ENCODE results near the gene THG1L.
A peak's percentile ranks its signal among the peaks of the same experiment; 100 is the strongest.
"Not testable (repeated sequence)": the region's sequence is repeated elsewhere in the genome, so short reads cannot be mapped to it uniquely, and the experiment has no call there.

Gene THG1L
- 3.4 to 8.0 (median 6.2) reads per million in 17 experiments for total RNA-seq

DNA sequence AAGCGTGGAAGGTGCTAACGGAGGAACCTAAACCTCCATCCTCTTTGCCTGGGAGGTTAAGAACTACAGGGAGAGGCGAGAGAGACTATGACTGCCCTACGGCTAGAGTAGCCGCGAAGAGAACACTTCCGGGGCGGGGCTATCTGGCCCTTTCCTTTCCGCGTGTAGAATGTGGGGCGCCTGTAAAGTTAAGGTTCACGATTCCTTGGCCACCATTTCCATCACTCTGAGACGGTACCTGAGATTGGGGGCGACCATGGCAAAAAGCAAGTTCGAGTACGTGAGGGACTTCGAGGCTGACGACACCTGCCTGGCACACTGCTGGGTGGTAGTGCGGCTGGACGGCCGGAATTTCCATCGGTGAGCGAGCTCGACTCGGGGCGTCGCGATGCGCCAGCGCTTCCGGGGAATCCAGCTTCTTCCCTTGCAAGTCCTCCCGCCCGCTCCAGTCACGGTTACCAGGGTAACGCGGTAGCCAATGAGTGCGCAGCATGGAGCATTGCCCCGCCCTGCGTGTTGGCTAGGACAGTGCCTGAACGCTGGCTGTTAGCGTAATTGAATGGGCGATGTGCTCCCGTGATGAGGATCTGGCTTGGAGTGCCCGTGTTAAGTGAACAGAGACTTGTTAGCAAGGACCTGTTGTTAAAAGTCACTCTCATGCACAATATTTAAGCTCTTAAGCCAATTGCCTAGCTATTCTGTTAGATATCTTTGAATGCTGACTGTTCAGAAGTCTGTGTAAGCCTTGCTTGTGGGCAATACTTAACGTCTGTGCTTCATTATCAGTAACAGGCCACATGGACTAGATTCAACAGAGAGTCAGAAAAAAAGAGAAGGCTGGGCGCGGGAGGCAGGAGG is at the start of gene THG1L:
Gene THG1L, plus strand, starts transcription at position 149 of the 858 bp plus-strand sequence. Its CDS starts 21 bp downstream, at position 170.
- DNase-seq: peak; percentile 98 to 99 (median 99)

GRCh38 chr5:157682257-157682656 is 49.0 kb upstream of the THG1L start:
- DNase-seq: no peak

DNA sequence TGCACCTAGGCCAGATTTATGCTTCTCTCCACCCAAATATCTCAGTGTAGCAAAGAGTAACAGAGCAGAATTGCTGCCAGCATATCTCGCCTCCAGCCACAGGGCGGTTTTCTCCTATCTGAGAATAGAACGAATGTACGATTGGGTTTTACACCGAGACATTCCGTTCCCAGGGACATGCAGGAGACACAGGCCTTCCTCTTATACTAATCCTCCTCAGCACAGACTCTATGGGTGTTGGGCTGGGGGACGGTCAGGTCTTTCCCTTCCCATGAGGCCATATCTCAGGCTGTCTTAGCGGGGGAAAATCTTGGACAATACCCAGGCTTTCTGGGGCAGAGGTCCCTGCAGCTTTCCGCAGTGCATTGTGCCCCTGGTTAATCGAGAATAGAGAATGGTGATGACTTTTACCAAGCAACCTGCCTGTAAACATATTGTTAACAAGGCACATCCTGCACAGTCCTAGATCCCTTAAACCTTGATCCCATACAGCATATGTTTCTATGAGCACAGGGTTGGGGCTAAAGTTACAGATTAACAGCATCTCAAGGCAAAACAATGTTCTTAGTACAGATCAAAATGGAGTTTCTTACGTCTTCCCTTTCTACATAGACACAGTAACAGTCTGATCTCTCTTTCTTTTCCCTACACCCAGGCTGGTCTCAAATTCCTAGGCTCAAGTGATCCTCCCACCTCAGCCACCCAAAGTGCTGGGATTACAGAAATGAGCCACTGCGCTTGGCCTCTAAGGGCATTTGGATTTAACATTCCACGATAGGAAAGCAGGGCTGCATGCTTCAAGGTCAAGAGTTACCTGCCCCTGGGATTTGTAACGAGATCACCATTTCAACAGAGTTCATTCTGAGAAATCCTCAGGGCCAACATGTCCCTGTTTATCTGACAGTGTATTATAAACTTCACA is 44.7 kb upstream of the THG1L start:
- not testable (repeated sequence) for DNase-seq

GRCh38 chr5:157687198-157687554 is 44.0 kb upstream of the THG1L start:
- no peak for DNase-seq

- peak in 1 of 4 experiments; percentile 22 for DNase-seq
These were observed 41.1 kb upstream of the THG1L start for GRCh38 chr5:157689942-157690689.

- no peak for DNase-seq
These were observed 40.4 kb upstream of the THG1L start for GRCh38 chr5:157690690-157691433.

GRCh38 chr5:157693816-157694215 is 37.4 kb upstream of the THG1L start:
- DNase-seq: not testable (repeated sequence)

DNA sequence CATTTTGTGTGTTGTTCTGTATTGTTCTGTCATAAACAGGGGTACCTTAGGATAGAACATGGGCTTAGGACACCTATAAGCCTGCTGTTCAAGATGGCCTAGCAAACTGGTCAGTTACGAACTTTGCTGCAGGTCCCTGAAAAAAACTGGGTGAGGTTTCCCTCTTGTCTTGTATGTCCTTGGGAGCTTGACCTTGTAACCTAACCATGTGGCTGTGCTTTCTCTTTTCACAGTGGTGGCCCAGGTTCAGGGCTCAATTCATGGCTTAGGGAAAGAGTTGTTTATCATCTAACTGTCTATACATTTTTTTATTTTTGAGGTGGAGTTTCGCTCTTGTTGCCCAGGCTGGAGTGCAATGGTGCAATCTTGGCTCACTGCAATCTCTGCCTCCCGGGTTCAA is 35.1 kb upstream of the THG1L start:
- DNase-seq: not testable (repeated sequence)

GRCh38 chr5:157698674-157699073 is 32.5 kb upstream of the THG1L start:
- DNase-seq: not testable (repeated sequence)

DNA sequence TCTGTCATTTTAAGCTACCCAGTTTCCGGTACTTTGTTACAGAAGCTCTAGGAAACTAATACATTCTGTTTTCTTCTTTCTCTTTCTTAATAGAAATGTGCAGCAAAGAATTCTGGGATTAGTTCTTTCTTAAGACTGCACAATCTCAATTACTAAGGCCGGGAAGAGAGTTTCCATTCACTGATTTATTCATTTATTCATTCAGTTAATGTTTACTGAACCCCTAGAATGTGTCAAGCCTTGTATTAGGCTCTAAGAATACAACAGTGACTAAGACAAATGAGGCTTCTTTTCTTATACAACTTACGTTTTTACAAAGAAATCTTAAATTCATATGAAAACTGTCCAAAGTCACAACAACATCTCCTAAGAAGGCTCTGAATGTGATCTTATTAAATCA is 27.5 kb upstream of the THG1L start:
- DNase-seq: no peak

DNA sequence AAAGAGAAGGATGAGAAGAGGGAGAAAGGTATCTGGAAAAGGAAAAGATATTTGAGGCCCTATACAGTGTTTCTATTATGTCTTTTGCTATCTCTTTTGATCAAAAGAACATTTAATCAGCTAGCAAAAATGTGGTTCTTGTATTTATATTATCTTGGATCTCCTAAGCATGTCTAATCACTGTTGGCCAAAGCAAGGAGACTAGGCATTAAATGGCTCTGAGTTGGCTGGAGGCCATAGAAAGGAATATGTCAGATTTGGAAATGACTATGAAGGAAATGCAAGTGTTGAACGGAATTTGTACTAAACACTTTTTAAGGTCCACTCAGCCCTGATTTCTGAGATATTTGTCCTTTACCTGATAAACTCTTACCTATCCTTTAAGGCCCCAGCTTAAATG is 22.4 kb upstream of the THG1L start:
- no peak for DNase-seq

- DNase-seq: no peak
These were observed 21.9 kb upstream of the THG1L start for GRCh38 chr5:157709346-157709745.

DNA sequence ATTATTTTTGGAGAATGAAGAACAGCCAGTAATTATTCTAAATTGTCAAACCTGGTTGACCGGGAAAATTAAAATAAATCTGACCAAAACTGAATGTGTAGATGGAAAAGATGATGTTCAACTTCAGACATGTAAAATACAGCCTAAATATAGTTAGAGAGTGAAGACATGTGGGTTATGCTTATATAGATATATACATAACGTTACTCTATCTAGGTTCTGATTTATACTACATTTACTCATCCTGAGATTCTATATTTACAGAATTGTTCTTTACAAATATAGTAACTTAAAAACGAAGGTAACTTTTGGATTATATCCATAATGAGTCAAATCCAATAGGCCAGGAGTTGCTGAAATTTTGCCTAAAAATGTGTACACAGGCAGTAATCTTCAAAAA is 20.8 kb upstream of the THG1L start:
- no peak for DNase-seq

DNA sequence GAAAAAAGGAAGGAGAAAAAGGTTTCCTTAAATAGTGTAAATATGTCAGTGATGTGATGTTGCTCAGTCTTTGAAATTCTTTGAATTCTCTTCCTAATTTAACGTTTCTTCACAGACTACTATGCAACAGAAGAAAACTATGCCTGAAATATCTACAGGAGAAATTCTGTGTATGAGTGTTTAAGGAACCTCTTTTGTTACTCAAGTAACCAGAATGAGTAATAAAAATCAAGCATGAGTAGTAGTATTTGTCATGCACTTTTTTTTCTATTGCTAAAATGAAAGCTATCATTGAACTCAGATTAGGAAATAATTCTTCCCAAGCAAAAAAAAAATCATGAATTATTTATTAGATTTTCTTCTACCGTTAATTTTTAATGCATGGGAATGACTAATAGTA is 20.3 kb upstream of the THG1L start:
- peak in 2 of 4 experiments; percentile 68 to 75 for DNase-seq

- DNase-seq: no peak
These were observed 17.2 kb upstream of the THG1L start for GRCh38 chr5:157713830-157714595.

GRCh38 chr5:157714596-157714864 is 16.7 kb upstream of the THG1L start:
- no peak for DNase-seq

DNA sequence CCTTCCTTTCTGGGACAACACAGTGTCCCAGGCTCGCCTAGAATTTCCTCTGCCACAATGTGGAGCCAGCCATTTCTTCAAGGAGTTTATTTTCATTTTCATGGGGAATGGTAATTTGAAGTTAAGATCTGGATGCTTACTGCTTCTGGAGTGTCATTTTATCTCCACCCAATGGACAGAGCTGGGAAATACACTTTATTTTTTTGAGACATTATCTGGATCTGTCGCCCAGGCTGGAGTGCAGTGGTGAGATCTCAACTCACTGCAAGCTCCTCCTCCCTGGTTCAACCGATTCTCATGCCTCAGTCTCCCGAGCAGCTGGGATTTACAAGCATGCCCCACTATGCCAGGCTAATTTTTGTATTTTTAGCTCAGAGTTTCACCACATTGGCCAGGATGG is 12.7 kb upstream of the THG1L start:
- peak; percentile 46 to 70 (median 53) for DNase-seq

- no peak for DNase-seq
These were observed 12.0 kb upstream of the THG1L start for GRCh38 chr5:157719245-157719644.

GRCh38 chr5:157721159-157721558 is 10.1 kb upstream of the THG1L start:
- DNase-seq: no peak

DNA sequence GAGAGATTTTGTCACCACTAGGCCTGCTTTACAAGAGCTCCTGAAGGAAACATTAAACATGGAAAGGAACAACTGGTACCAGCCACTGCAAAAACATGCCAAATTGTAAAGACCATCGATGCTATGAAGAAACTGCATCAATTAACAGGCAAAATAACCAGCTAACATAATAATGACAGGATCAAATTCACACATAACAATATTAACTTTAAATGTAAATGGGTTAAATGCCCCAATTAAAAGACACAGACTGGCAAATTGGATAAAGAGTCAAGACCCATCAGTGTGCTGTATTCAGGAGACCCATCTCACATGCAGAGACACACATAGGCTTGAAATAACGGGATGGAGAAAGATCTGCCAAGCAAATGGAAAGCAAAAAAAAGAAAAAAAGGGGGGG is 8.3 kb upstream of the THG1L start:
- DNase-seq: not testable (repeated sequence)

GRCh38 chr5:157726607-157727006 is 4.6 kb upstream of the THG1L start:
- DNase-seq: not testable (repeated sequence)

Measured in suppressor macrophage (primary cell).